A549 (cell line): Measurements from ENCODE around the gene SLC25A41.

Experiments
- CEBPB ChIP-seq, 2 experiments: fragments of >200 bp in 1 of 2; sonication (Bioruptor Twin) in 1 of 2; formaldehyde crosslinking in 1 of 2; IDR thresholded peaks; 2 replicates each; pipeline ENCODE4 v1.6.1; 2012 to 2016
- ELK1 ChIP-seq: fragments of 150-350 bp; IDR thresholded peaks from 2 replicates; pipeline ENCODE4 v1.6.1; 2014; ENCODE audit warnings: low read depth, mild to moderate bottlenecking, low read length
- EP300 ChIP-seq, 2 experiments: fragments of >200 bp; sonication (Bioruptor Twin); formaldehyde crosslinking; IDR thresholded peaks; 2 replicates in 1 of 2; 3 replicates in 1 of 2; pipeline ENCODE4 v1.6.1; 2016 to 2017
- ESRRA ChIP-seq: fragments of 150-350 bp; IDR thresholded peaks from 2 replicates; pipeline ENCODE4 v1.6.1; 2014; ENCODE audit warnings: mild to moderate bottlenecking, low read length, borderline replicate concordance
- HDAC2 ChIP-seq: fragments of 200-600 bp; sonication (generic); IDR thresholded peaks from 2 replicates; pipeline ENCODE4 v1.6.1; 2016
- MAX ChIP-seq: IDR thresholded peaks from 2 replicates; pipeline ENCODE4 v1.6.1; 2012
- MAZ ChIP-seq: fragments of 150-350 bp; IDR thresholded peaks from 2 replicates; pipeline ENCODE4 v1.6.1; 2014; ENCODE audit warnings: antibody characterized with exemption, low read depth, low read length, borderline replicate concordance
- MYC ChIP-seq: IDR thresholded peaks from 2 replicates; pipeline ENCODE4 v1.6.1; 2012; ENCODE audit warnings: mild to moderate bottlenecking, inconsistent platforms, low read length, improper control_type of control experiment, borderline replicate concordance
- POLR2A ChIP-seq: IDR thresholded peaks from 2 replicates; pipeline ENCODE4 v1.6.1; 2012; ENCODE audit warnings: mild to moderate bottlenecking, low read length
- TFCP2L1 ChIP-seq: fragments of 250-450 bp; sonication (Bioruptor Pico); IDR thresholded peaks from 2 replicates; pipeline ENCODE4 v1.5.0; 2021; ENCODE audit warnings: mild to moderate bottlenecking
- ZC3H11A ChIP-seq: fragments of 450-650 bp; IDR thresholded peaks from 2 replicates; pipeline ENCODE4 v1.6.1; 2014; ENCODE audit warnings: antibody characterized with exemption, mild to moderate bottlenecking
- TF ChIP-seq, protein P1 (sequence below): fragments of >200 bp; sonication (Bioruptor Twin); formaldehyde crosslinking; IDR thresholded peaks from 3 replicates; pipeline ENCODE4 v1.5.1; 2016

DNA sequence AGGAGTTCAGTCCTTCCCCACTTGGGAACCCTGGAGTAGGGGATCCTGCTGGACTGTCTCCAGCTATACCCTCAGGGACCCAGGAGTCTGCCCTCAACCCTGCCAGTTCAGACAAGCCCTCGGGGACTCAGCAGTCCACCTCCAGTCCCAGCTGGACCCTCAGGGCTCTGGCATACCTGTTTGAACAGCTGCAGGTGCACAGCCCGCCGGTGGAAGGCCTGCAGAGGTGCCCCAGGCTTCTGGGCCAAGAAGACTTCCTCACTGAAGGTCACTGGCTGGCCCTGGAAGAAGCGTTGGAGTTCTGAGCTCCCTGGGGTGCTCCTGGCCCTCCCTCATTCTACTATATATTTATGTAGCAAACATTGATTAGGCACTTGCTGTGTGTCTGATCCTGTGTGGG lies 39.1 kb upstream of the SLC25A41 start:
- TF ChIP-seq MAX, result no peak
- TF ChIP-seq, protein P1, sequence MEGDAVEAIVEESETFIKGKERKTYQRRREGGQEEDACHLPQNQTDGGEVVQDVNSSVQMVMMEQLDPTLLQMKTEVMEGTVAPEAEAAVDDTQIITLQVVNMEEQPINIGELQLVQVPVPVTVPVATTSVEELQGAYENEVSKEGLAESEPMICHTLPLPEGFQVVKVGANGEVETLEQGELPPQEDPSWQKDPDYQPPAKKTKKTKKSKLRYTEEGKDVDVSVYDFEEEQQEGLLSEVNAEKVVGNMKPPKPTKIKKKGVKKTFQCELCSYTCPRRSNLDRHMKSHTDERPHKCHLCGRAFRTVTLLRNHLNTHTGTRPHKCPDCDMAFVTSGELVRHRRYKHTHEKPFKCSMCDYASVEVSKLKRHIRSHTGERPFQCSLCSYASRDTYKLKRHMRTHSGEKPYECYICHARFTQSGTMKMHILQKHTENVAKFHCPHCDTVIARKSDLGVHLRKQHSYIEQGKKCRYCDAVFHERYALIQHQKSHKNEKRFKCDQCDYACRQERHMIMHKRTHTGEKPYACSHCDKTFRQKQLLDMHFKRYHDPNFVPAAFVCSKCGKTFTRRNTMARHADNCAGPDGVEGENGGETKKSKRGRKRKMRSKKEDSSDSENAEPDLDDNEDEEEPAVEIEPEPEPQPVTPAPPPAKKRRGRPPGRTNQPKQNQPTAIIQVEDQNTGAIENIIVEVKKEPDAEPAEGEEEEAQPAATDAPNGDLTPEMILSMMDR, result no peak
- TF ChIP-seq EP300 (IDR thresholded peaks at IDR 0.05), result no peak
- TF ChIP-seq CEBPB (IDR thresholded peaks at IDR 0.05), result no peak
- TF ChIP-seq ESRRA, result no peak
- TF ChIP-seq ZC3H11A, result no peak
- TF ChIP-seq HDAC2, result no peak
- no peak for TF ChIP-seq TFCP2L1 (CRISPR knock-in tag)
- TF ChIP-seq ELK1, result no peak
- TF ChIP-seq POLR2A, result no peak
- TF ChIP-seq MAZ, result no peak
- TF ChIP-seq MYC, result no peak
